ENCODE data around the gene ACTR6.
"Not testable (repeated sequence)": the region's sequence is repeated elsewhere in the genome, so short reads cannot be mapped to it uniquely, and the experiment has no call there.

The ACTR6 gene

DNA sequence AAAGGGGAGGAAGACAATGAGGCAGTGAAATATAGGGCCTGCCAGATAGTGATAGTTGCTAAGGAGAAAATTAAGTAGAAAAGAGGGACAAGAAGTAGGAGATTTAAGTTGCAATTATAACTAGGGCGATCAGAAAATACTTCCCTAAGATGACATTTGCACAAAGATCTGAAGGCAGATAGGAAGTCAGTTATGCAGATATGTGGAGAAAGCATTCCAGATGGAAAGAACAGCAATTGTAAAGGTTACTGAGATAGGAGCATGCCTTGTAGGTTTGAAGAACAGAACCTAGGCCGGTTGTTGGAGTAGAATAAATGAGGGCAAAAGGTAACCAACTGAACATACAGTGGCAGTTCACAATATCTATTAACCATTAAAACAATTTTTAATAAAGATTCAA is 21.4 kb upstream of the ACTR6 start:
- no peak overlapping the region for H3K27ac ChIP-seq (ENCODE audit: low read depth, low read length)
- no peaks in the 10 kb centered on the region for H3K27me3 ChIP-seq (ENCODE audit: control insufficient read depth in 1 of 2, insufficient read depth in 2 of 2, low read length in 2 of 2)
- H3K9ac ChIP-seq (ENCODE audit: low read depth in 1 of 2, low read length in 2 of 2), result no peak overlapping the region
- no peak overlapping the region for H3K4me3 ChIP-seq (ENCODE audit: low read depth in 1 of 2, low read length in 2 of 2)
- H3K4me1 ChIP-seq (ENCODE audit: control insufficient read depth in 1 of 2, insufficient read depth in 2 of 2, low read length in 2 of 2), result no peaks in the 10 kb centered on the region
- H3K36me3 ChIP-seq (ENCODE audit: control insufficient read depth in 1 of 2, insufficient read depth in 2 of 2, low read length in 2 of 2), result peaks cover 0 to 3% of the 10 kb centered on the region in 2 donors
- H3K9me3 ChIP-seq (ENCODE audit: control insufficient read depth in 1 of 2, low read length in 2 of 2), result no peaks in the 10 kb centered on the region

DNA sequence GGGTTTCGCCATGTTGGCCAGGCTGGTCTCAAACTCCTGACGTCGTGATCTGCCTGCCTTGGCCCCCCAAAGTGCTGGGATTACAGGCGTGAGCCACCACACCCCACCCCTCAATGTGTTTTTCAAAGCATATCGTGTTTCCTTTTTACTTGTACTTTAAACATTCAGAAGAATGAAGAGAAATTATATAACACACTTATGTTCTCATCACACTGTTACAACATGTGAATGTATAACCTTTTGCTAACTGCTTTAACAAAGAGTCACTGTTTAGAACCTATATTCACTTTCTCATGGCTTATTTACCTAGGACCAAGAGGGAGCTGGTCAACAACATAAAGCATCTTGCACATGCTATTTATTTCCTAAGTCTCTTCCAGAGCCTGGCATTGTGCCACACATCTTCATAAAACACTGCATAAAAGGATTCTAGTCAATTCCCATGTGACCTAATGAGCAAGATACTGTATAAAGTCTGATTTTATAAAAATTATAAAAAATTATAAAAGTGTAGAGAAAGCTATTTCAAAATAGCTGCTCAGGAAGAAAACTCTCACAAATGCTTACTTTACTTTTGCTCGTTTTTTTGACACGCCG is 16.0 kb upstream of the ACTR6 start:
- H3K36me3 ChIP-seq (ENCODE audit: control insufficient read depth in 1 of 2, insufficient read depth in 2 of 2, low read length in 2 of 2), result peaks cover 0 to 7% of the 10 kb centered on the region in 2 donors
- H3K4me3 ChIP-seq (ENCODE audit: low read depth in 1 of 2, low read length in 2 of 2), result no peak overlapping the region
- H3K27me3 ChIP-seq (ENCODE audit: control insufficient read depth in 1 of 2, insufficient read depth in 2 of 2, low read length in 2 of 2), result no peaks in the 10 kb centered on the region
- no peaks in the 10 kb centered on the region for H3K9me3 ChIP-seq (ENCODE audit: control insufficient read depth in 1 of 2, low read length in 2 of 2)
- H3K27ac ChIP-seq (ENCODE audit: low read depth, low read length), result no peak overlapping the region
- no peak overlapping the region for H3K9ac ChIP-seq (ENCODE audit: low read depth in 1 of 2, low read length in 2 of 2)
- no peaks in the 10 kb centered on the region for H3K4me1 ChIP-seq (ENCODE audit: control insufficient read depth in 1 of 2, insufficient read depth in 2 of 2, low read length in 2 of 2)

DNA sequence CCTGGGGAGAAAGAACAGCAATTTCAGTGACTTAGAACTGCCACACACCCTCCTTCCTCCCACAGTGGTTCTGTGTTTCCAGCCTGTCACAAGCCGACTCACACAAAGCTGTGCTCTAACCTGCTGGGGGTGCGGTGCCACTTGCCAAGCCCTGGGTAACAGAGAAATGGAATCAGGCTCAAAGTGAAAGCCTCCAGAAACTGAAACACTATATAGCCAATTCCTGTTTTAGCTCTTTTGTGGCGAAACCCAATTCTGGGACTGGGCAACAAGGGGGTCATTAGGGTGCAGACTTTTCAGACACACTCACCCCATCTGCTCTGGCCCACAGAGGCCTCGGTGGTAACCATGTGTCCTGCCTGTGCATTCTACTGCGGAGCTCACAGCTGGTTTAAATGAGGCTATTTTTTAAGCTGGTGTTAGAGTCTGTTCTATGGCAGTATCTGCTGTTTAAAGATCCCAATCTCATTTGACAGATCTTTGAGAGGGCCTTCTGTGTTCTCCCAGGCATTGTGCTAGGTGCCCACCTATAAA is 15.2 kb upstream of the ACTR6 start:
- no peaks in the 10 kb centered on the region for H3K4me1 ChIP-seq (ENCODE audit: control insufficient read depth in 1 of 2, insufficient read depth in 2 of 2, low read length in 2 of 2)
- peaks cover 0 to 14% of the 10 kb centered on the region in 2 donors for H3K36me3 ChIP-seq (ENCODE audit: control insufficient read depth in 1 of 2, insufficient read depth in 2 of 2, low read length in 2 of 2)
- H3K9me3 ChIP-seq (ENCODE audit: control insufficient read depth in 1 of 2, low read length in 2 of 2), result no peaks in the 10 kb centered on the region
- H3K9ac ChIP-seq (ENCODE audit: low read depth in 1 of 2, low read length in 2 of 2), result no peak overlapping the region
- no peaks in the 10 kb centered on the region for H3K27me3 ChIP-seq (ENCODE audit: control insufficient read depth in 1 of 2, insufficient read depth in 2 of 2, low read length in 2 of 2)
- H3K4me3 ChIP-seq (ENCODE audit: low read depth in 1 of 2, low read length in 2 of 2), result no peak overlapping the region
- H3K27ac ChIP-seq (ENCODE audit: low read depth, low read length), result no peak overlapping the region

DNA sequence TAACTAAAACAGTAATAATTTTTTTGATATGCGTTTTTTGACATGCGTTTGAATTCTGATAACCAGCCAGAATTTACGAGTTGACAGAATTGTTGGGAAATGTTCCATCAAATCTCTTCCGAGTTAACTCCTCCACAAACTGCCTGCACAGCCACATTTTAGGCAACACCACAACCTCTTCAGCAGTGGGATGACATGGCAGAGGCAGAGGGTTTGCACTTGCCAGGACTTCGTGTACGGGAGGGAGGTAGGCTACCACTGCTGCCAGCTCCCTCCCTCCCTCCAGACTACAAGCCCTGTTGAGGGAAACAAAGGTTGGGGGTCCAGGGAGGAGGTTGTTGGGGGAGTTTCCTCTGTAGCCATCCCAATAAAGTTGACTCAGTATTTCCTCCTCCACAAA is 14.5 kb upstream of the ACTR6 start:
- H3K27ac ChIP-seq (ENCODE audit: low read depth, low read length), result no peak overlapping the region
- no peak overlapping the region for H3K4me3 ChIP-seq (ENCODE audit: low read depth in 1 of 2, low read length in 2 of 2)
- peaks cover 0 to 14% of the 10 kb centered on the region in 2 donors for H3K36me3 ChIP-seq (ENCODE audit: control insufficient read depth in 1 of 2, insufficient read depth in 2 of 2, low read length in 2 of 2)
- H3K9ac ChIP-seq (ENCODE audit: low read depth in 1 of 2, low read length in 2 of 2), result no peak overlapping the region
- no peaks in the 10 kb centered on the region for H3K9me3 ChIP-seq (ENCODE audit: control insufficient read depth in 1 of 2, low read length in 2 of 2)
- H3K4me1 ChIP-seq (ENCODE audit: control insufficient read depth in 1 of 2, insufficient read depth in 2 of 2, low read length in 2 of 2), result no peaks in the 10 kb centered on the region
- H3K27me3 ChIP-seq (ENCODE audit: control insufficient read depth in 1 of 2, insufficient read depth in 2 of 2, low read length in 2 of 2), result no peaks in the 10 kb centered on the region

DNA sequence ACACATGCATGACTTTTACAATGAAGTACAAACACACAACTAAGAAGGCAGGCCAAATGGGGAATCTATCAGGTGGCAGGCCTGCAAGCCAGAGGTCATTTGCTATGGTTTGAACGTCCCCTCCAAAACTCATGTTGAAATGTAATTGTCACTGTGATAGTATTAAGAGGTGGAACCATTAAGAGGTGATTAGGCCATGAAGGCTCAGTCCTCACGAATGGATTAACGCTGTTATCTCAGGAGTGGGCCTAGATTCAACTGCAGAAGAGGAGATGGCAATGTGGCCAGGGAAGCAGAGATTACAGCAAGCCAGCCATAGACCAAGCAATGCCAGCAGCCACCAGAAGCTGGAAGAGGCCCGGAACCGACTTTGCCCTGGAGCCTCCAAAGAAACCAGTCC is 13.5 kb upstream of the ACTR6 start:
- no peaks in the 10 kb centered on the region for H3K9me3 ChIP-seq (ENCODE audit: control insufficient read depth in 1 of 2, low read length in 2 of 2)
- no peak overlapping the region for H3K27ac ChIP-seq (ENCODE audit: low read depth, low read length)
- H3K9ac ChIP-seq (ENCODE audit: low read depth in 1 of 2, low read length in 2 of 2), result no peak overlapping the region
- peaks cover 0 to 17% of the 10 kb centered on the region in 2 donors for H3K36me3 ChIP-seq (ENCODE audit: control insufficient read depth in 1 of 2, insufficient read depth in 2 of 2, low read length in 2 of 2)
- no peak overlapping the region for H3K4me3 ChIP-seq (ENCODE audit: low read depth in 1 of 2, low read length in 2 of 2)
- H3K27me3 ChIP-seq (ENCODE audit: control insufficient read depth in 1 of 2, insufficient read depth in 2 of 2, low read length in 2 of 2), result no peaks in the 10 kb centered on the region
- no peaks in the 10 kb centered on the region for H3K4me1 ChIP-seq (ENCODE audit: control insufficient read depth in 1 of 2, insufficient read depth in 2 of 2, low read length in 2 of 2)

DNA sequence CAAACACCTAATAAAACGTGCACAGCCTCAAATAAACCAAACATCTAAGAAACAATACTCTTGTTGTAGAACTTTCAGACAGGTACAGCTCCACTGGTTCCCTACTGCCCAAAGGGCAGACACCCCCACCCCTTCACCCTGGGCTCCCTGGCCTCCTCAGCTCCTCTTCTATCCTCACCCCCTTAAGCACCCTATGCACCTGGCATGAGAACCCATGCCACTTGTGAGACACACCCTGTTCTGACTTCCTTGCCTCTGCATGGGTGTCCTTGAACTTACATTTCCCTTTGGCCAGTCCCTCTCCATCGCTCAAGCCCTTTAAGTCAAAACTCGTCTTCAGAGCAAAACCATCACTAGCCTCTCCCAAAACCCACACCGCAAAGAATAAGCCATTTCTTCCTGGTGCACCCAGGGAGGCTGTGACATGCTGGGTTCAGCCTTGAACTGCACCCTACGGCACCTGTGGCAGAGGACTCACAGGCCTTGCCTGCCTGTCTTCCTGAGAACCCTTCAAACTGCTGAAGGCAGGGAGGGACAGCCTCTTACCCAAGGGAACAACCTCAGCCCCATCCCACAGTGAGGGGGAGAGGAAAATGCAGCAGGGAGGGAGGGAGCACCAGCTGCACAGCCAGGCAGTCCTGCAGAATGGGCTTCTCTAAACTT is 12.6 kb upstream of the ACTR6 start:
- H3K4me1 ChIP-seq (ENCODE audit: control insufficient read depth in 1 of 2, insufficient read depth in 2 of 2, low read length in 2 of 2), result no peaks in the 10 kb centered on the region
- no peaks in the 10 kb centered on the region for H3K9me3 ChIP-seq (ENCODE audit: control insufficient read depth in 1 of 2, low read length in 2 of 2)

DNA sequence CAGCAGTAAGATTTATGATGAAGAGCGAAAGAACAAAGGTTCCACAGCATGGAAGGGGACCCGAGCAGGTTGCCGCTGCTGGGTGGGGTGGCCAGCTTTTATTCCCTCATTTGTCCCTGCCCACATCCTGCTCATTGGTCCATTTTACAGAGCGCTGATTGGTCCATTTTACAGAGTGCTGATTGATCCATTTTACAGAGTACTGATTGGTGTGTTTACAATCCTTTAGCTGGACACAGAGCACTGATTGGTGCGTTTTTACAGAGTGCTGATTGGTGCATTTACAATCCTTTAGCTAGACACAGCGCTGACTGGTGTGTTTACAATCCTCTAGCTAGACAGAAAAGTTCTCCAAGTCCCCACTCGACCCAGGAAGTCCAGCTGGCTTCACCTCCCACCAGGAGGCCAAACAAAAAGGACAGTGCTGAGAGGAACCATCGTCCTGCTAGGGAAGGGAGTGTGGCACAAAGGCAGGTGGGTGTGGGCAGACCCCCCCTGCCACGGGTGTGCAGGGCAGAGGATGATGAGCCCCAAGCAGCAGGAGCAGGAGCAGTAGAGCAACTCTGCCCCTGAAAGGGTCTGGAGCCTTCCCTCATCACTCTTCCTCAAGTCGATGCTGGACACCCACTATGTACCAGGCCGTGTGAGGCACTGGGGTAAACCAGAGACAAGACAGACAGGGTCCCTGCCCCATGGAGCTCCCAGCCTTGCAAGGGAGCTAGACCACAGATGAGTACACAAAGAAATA is 11.6 kb upstream of the ACTR6 start:
- H3K27me3 ChIP-seq (ENCODE audit: control insufficient read depth in 1 of 2, insufficient read depth in 2 of 2, low read length in 2 of 2); H3K9me3 ChIP-seq (ENCODE audit: control insufficient read depth in 1 of 2, low read length in 2 of 2); H3K27ac ChIP-seq (ENCODE audit: low read depth, low read length); H3K4me3 ChIP-seq (ENCODE audit: low read depth in 1 of 2, low read length in 2 of 2); H3K4me1 ChIP-seq (ENCODE audit: control insufficient read depth in 1 of 2, insufficient read depth in 2 of 2, low read length in 2 of 2); H3K9ac ChIP-seq (ENCODE audit: low read depth in 1 of 2, low read length in 2 of 2): not testable (repeated sequence)
- peaks cover 0 to 19% of the 10 kb centered on the region in 2 donors for H3K36me3 ChIP-seq (ENCODE audit: control insufficient read depth in 1 of 2, insufficient read depth in 2 of 2, low read length in 2 of 2)

More for the DNA sequence above, 12.6 kb upstream of the ACTR6 start:
- Histone ChIP-seq H3K36me3 (ENCODE audit: control insufficient read depth in 1 of 2, insufficient read depth in 2 of 2, low read length in 2 of 2) (peaks cover 0 to 19% of the 10 kb centered on the region in 2 donors), H3K4me3 (ENCODE audit: low read depth in 1 of 2, low read length in 2 of 2) (no peak overlapping the region), H3K27ac (ENCODE audit: low read depth, low read length) (no peak overlapping the region), H3K9ac (ENCODE audit: low read depth in 1 of 2, low read length in 2 of 2) (no peak overlapping the region), H3K27me3 (ENCODE audit: control insufficient read depth in 1 of 2, insufficient read depth in 2 of 2, low read length in 2 of 2) (no peaks in the 10 kb centered on the region)

DNA sequence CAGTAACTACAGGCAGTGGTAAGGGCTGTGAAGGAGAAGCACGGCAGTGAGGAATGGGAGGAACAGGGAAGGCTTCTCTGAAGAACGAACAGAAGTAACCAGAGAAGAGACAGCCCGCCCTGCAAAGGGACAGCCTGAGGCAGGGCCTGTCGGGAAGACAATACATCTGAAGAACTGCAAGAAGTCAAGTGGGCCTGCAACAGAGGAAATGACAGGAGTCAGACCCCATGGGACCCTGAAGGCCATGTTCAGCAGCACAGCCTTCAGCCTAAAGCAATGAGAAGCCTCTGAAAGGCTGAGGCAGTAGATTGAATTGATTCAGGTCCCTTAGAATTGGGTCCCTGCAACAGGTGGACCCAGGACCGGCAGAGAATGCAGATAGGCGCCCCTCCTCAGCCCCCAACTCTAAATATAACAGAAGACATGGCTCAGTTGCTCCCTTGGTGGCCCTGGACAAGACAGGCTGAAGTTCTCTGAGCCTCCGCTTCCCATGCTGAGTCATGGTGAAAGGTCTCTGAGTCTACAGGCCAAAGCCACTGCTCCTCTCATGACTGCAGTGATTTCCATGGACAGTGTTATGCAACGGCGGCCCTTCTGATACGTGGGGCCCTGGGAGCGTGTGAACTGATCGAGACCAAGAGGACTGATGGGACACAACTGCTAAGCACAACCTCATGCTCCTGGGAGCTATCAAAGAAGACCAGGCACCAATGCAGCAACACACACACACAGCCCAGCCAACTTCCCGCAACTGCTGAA is 10.8 kb upstream of the ACTR6 start:
- Histone ChIP-seq H3K27me3 (ENCODE audit: control insufficient read depth in 1 of 2, insufficient read depth in 2 of 2, low read length in 2 of 2) (no peaks in the 10 kb centered on the region), H3K4me1 (ENCODE audit: control insufficient read depth in 1 of 2, insufficient read depth in 2 of 2, low read length in 2 of 2) (no peaks in the 10 kb centered on the region), H3K9ac (ENCODE audit: low read depth in 1 of 2, low read length in 2 of 2) (no peak overlapping the region), H3K9me3 (ENCODE audit: control insufficient read depth in 1 of 2, low read length in 2 of 2) (no peaks in the 10 kb centered on the region), H3K36me3 (ENCODE audit: control insufficient read depth in 1 of 2, insufficient read depth in 2 of 2, low read length in 2 of 2) (peaks cover 0 to 19% of the 10 kb centered on the region in 2 donors), H3K27ac (ENCODE audit: low read depth, low read length) (no peak overlapping the region), H3K4me3 (ENCODE audit: low read depth in 1 of 2, low read length in 2 of 2) (no peak overlapping the region)

DNA sequence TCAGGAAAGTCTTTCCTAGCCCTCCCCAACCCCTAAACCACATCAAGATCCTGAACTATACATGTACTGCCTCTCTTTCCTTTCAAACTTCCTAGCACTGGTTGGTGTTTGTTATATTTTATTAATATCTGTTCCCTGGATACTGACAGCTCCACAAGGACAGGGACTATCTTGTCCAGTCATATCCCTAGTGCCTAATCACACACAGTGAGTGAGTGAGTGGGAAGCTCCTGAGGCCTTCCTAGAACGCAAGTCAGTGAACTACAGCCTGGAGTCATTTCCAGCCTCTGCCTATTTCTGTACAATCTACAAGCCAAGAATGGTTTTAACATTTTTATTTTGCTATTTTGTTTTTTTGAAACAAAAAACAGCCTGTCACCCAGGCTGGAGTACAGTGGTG is 7.5 kb upstream of the ACTR6 start:
- Histone ChIP-seq H3K9me3 (ENCODE audit: control insufficient read depth in 1 of 2, low read length in 2 of 2) (no peaks in the 10 kb centered on the region), H3K27me3 (ENCODE audit: control insufficient read depth in 1 of 2, insufficient read depth in 2 of 2, low read length in 2 of 2) (no peaks in the 10 kb centered on the region), H3K36me3 (ENCODE audit: control insufficient read depth in 1 of 2, insufficient read depth in 2 of 2, low read length in 2 of 2) (peaks cover 0 to 19% of the 10 kb centered on the region in 2 donors), H3K4me1 (ENCODE audit: control insufficient read depth in 1 of 2, insufficient read depth in 2 of 2, low read length in 2 of 2) (peaks cover 0 to under 1% of the 10 kb centered on the region in 2 donors), H3K9ac (ENCODE audit: low read depth in 1 of 2, low read length in 2 of 2) (no peak overlapping the region), H3K4me3 (ENCODE audit: low read depth in 1 of 2, low read length in 2 of 2) (no peak overlapping the region), H3K27ac (ENCODE audit: low read depth, low read length) (no peak overlapping the region)
